ENCODE measurements around the gene AKT1.

DNA sequence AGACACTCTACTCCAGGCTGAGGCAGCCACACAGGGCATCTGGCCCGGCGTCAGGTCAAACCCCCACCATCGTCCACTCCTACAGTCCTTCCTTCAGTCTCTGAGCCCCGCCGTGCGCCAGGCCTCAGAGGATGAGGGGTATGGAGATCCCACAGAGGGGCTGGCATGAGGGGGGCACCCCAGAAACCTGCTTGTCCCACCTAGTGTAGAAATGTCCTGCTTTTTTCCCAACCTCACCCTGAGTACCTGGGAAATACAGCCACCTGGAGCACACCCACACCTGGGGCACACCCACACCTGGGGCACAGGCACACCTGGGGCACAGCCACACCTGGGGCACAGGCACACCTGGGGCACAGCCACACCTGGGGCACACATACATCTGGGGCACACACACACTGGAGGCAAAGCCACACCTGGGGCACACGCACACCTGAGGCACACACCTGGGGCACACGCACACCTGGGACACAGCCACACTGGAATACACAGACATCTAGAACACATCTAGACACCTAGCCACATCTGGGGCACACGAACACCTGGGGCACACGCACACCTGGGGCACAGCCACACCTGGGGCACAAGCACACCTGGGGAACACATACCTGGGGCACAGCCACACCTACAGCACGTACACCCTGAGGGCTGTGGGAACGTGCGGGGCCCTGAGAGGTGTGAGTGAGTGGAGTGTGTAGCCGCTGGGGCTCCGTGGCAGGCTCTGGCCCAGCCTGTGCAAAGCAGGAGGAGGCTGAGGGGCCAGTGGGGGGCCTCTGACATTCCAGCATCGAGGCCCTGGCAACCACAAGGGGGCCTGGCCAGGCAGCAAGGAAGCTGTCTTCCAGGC lies 18.4 kb downstream of the AKT1 start:
- no peak for TF ChIP-seq POLR2A (IDR thresholded peaks at IDR 0.05; ENCODE audit: low read length)
- TF ChIP-seq GATA1 (IDR thresholded peaks at IDR 0.05; ENCODE audit: low read depth, low read length) = no peak
